ENCODE results near the gene MROH2A.

MROH2A gene

GRCh38 chr2:233764761-233765160 is 13.4 kb upstream of the MROH2A start:
- Histone ChIP-seq H3K36me3 (ENCODE audit: control insufficient read depth in 2 of 2, insufficient read depth in 2 of 2, low read length in 2 of 2) (peaks cover 5 to 14% of the 10 kb centered on the region in 2 donors), H3K4me1 (ENCODE audit: control insufficient read depth in 2 of 2, insufficient read depth in 2 of 2, low read length in 2 of 2) (peaks cover 4 to 11% of the 10 kb centered on the region in 2 donors), H3K4me3 (ENCODE audit: low read length in 2 of 2) (no peak overlapping the region), H3K9ac (ENCODE audit: low read depth in 1 of 2, low read length in 2 of 2) (no peak overlapping the region), H3K27ac (ENCODE audit: low read depth in 2 of 2, low read length in 2 of 2) (peak overlapping the region; percentile 26 to 65), H3K9me3 (ENCODE audit: control insufficient read depth in 2 of 2, low read length in 2 of 2) (no peaks in the 10 kb centered on the region), H3K27me3 (ENCODE audit: control insufficient read depth in 2 of 2, insufficient read depth in 2 of 2, low read length in 2 of 2) (no peaks in the 10 kb centered on the region)

GRCh38 chr2:233766416-233766815 is 11.7 kb upstream of the MROH2A start:
- H3K27ac ChIP-seq (ENCODE audit: low read depth in 2 of 2, low read length in 2 of 2): no peak overlapping the region
- H3K9ac ChIP-seq (ENCODE audit: low read depth in 1 of 2, low read length in 2 of 2): no peak overlapping the region
- peaks cover 5 to 13% of the 10 kb centered on the region in 2 donors for H3K36me3 ChIP-seq (ENCODE audit: control insufficient read depth in 2 of 2, insufficient read depth in 2 of 2, low read length in 2 of 2)
- H3K4me3 ChIP-seq (ENCODE audit: low read length in 2 of 2): no peak overlapping the region
- no peaks in the 10 kb centered on the region for H3K9me3 ChIP-seq (ENCODE audit: control insufficient read depth in 2 of 2, low read length in 2 of 2)
- H3K27me3 ChIP-seq (ENCODE audit: control insufficient read depth in 2 of 2, insufficient read depth in 2 of 2, low read length in 2 of 2): no peaks in the 10 kb centered on the region
- H3K4me1 ChIP-seq (ENCODE audit: control insufficient read depth in 2 of 2, insufficient read depth in 2 of 2, low read length in 2 of 2): peaks cover 4 to 9% of the 10 kb centered on the region in 2 donors

GRCh38 chr2:233768076-233768475 is 10.1 kb upstream of the MROH2A start:
- Histone ChIP-seq H3K9me3 (ENCODE audit: control insufficient read depth in 2 of 2, low read length in 2 of 2) (no peaks in the 10 kb centered on the region), H3K27me3 (ENCODE audit: control insufficient read depth in 2 of 2, insufficient read depth in 2 of 2, low read length in 2 of 2) (no peaks in the 10 kb centered on the region), H3K27ac (ENCODE audit: low read depth in 2 of 2, low read length in 2 of 2) (no peak overlapping the region), H3K4me3 (ENCODE audit: low read length in 2 of 2) (no peak overlapping the region), H3K9ac (ENCODE audit: low read depth in 1 of 2, low read length in 2 of 2) (no peak overlapping the region), H3K36me3 (ENCODE audit: control insufficient read depth in 2 of 2, insufficient read depth in 2 of 2, low read length in 2 of 2) (peaks cover 11 to 17% of the 10 kb centered on the region in 2 donors), H3K4me1 (ENCODE audit: control insufficient read depth in 2 of 2, insufficient read depth in 2 of 2, low read length in 2 of 2) (peaks cover 4 to 7% of the 10 kb centered on the region in 2 donors)

- peaks cover 0 to 4% of the 10 kb centered on the region in 2 donors for H3K4me1 ChIP-seq (ENCODE audit: control insufficient read depth in 2 of 2, insufficient read depth in 2 of 2, low read length in 2 of 2)
Observed at GRCh38 chr2:233769260-233769659, 8.9 kb upstream of the MROH2A start.

GRCh38 chr2:233772153-233772552 is 6.0 kb upstream of the MROH2A start:
- H3K27ac ChIP-seq (ENCODE audit: low read depth in 2 of 2, low read length in 2 of 2): no peak overlapping the region
- H3K4me3 ChIP-seq (ENCODE audit: low read length in 2 of 2): no peak overlapping the region
- no peak overlapping the region for H3K9ac ChIP-seq (ENCODE audit: low read depth in 1 of 2, low read length in 2 of 2)
- H3K9me3 ChIP-seq (ENCODE audit: control insufficient read depth in 2 of 2, low read length in 2 of 2): no peaks in the 10 kb centered on the region
- no peaks in the 10 kb centered on the region for H3K27me3 ChIP-seq (ENCODE audit: control insufficient read depth in 2 of 2, insufficient read depth in 2 of 2, low read length in 2 of 2)
- no peaks in the 10 kb centered on the region for H3K4me1 ChIP-seq (ENCODE audit: control insufficient read depth in 2 of 2, insufficient read depth in 2 of 2, low read length in 2 of 2)
- peaks cover 11 to 17% of the 10 kb centered on the region in 2 donors for H3K36me3 ChIP-seq (ENCODE audit: control insufficient read depth in 2 of 2, insufficient read depth in 2 of 2, low read length in 2 of 2)

More at GRCh38 chr2:233769260-233769659, 8.9 kb upstream of the MROH2A start:
- Histone ChIP-seq H3K4me3 (ENCODE audit: low read length in 2 of 2) (no peak overlapping the region), H3K27me3 (ENCODE audit: control insufficient read depth in 2 of 2, insufficient read depth in 2 of 2, low read length in 2 of 2) (no peaks in the 10 kb centered on the region), H3K9ac (ENCODE audit: low read depth in 1 of 2, low read length in 2 of 2) (no peak overlapping the region), H3K27ac (ENCODE audit: low read depth in 2 of 2, low read length in 2 of 2) (no peak overlapping the region), H3K36me3 (ENCODE audit: control insufficient read depth in 2 of 2, insufficient read depth in 2 of 2, low read length in 2 of 2) (peaks cover 11 to 17% of the 10 kb centered on the region in 2 donors), H3K9me3 (ENCODE audit: control insufficient read depth in 2 of 2, low read length in 2 of 2) (no peaks in the 10 kb centered on the region)

GRCh38 chr2:233772583-233772982 is 5.5 kb upstream of the MROH2A start:
- no peak overlapping the region for H3K9ac ChIP-seq (ENCODE audit: low read depth in 1 of 2, low read length in 2 of 2)
- H3K4me1 ChIP-seq (ENCODE audit: control insufficient read depth in 2 of 2, insufficient read depth in 2 of 2, low read length in 2 of 2): no peaks in the 10 kb centered on the region
- H3K36me3 ChIP-seq (ENCODE audit: control insufficient read depth in 2 of 2, insufficient read depth in 2 of 2, low read length in 2 of 2): peaks cover 8 to 17% of the 10 kb centered on the region in 2 donors

GRCh38 chr2:233773854-233774253 is 4.3 kb upstream of the MROH2A start:
- no peak overlapping the region for H3K27ac ChIP-seq (ENCODE audit: low read depth in 2 of 2, low read length in 2 of 2)

More at GRCh38 chr2:233772583-233772982, 5.5 kb upstream of the MROH2A start:
- no peak overlapping the region for H3K27ac ChIP-seq (ENCODE audit: low read depth in 2 of 2, low read length in 2 of 2)
- no peaks in the 10 kb centered on the region for H3K27me3 ChIP-seq (ENCODE audit: control insufficient read depth in 2 of 2, insufficient read depth in 2 of 2, low read length in 2 of 2)
- H3K4me3 ChIP-seq (ENCODE audit: low read length in 2 of 2): no peak overlapping the region
- no peaks in the 10 kb centered on the region for H3K9me3 ChIP-seq (ENCODE audit: control insufficient read depth in 2 of 2, low read length in 2 of 2)

GRCh38 chr2:233775414-233775813 is 2.7 kb upstream of the MROH2A start:
- H3K9ac ChIP-seq (ENCODE audit: low read depth in 1 of 2, low read length in 2 of 2): no peak overlapping the region
- H3K27me3 ChIP-seq (ENCODE audit: control insufficient read depth in 2 of 2, insufficient read depth in 2 of 2, low read length in 2 of 2): no peaks in the 10 kb centered on the region
- no peaks in the 10 kb centered on the region for H3K4me1 ChIP-seq (ENCODE audit: control insufficient read depth in 2 of 2, insufficient read depth in 2 of 2, low read length in 2 of 2)
- no peak overlapping the region for H3K4me3 ChIP-seq (ENCODE audit: low read length in 2 of 2)
- peaks cover 0 to 2% of the 10 kb centered on the region in 2 donors for H3K9me3 ChIP-seq (ENCODE audit: control insufficient read depth in 2 of 2, low read length in 2 of 2)
- peaks cover 5% of the 10 kb centered on the region in 2 donors for H3K36me3 ChIP-seq (ENCODE audit: control insufficient read depth in 2 of 2, insufficient read depth in 2 of 2, low read length in 2 of 2)
- H3K27ac ChIP-seq (ENCODE audit: low read depth in 2 of 2, low read length in 2 of 2): no peak overlapping the region

More at GRCh38 chr2:233773854-233774253, 4.3 kb upstream of the MROH2A start:
- Histone ChIP-seq H3K27me3 (ENCODE audit: control insufficient read depth in 2 of 2, insufficient read depth in 2 of 2, low read length in 2 of 2) (no peaks in the 10 kb centered on the region), H3K9ac (ENCODE audit: low read depth in 1 of 2, low read length in 2 of 2) (no peak overlapping the region), H3K4me3 (ENCODE audit: low read length in 2 of 2) (no peak overlapping the region), H3K36me3 (ENCODE audit: control insufficient read depth in 2 of 2, insufficient read depth in 2 of 2, low read length in 2 of 2) (peaks cover 8 to 12% of the 10 kb centered on the region in 2 donors), H3K4me1 (ENCODE audit: control insufficient read depth in 2 of 2, insufficient read depth in 2 of 2, low read length in 2 of 2) (no peaks in the 10 kb centered on the region), H3K9me3 (ENCODE audit: control insufficient read depth in 2 of 2, low read length in 2 of 2) (no peaks in the 10 kb centered on the region)

GRCh38 chr2:233779722-233780121 is 1.6 kb downstream of the MROH2A start:
- H3K27ac ChIP-seq (ENCODE audit: low read depth in 2 of 2, low read length in 2 of 2): no peak overlapping the region
- no peak overlapping the region for H3K4me3 ChIP-seq (ENCODE audit: low read length in 2 of 2)
- H3K4me1 ChIP-seq (ENCODE audit: control insufficient read depth in 2 of 2, insufficient read depth in 2 of 2, low read length in 2 of 2): no peaks in the 10 kb centered on the region
- no peak overlapping the region for H3K9ac ChIP-seq (ENCODE audit: low read depth in 1 of 2, low read length in 2 of 2)
- H3K27me3 ChIP-seq (ENCODE audit: control insufficient read depth in 2 of 2, insufficient read depth in 2 of 2, low read length in 2 of 2): no peaks in the 10 kb centered on the region
- H3K9me3 ChIP-seq (ENCODE audit: control insufficient read depth in 2 of 2, low read length in 2 of 2): peaks cover 0 to 2% of the 10 kb centered on the region in 2 donors
- H3K36me3 ChIP-seq (ENCODE audit: control insufficient read depth in 2 of 2, insufficient read depth in 2 of 2, low read length in 2 of 2): no peaks in the 10 kb centered on the region

GRCh38 chr2:233780771-233781170 is 2.6 kb downstream of the MROH2A start:
- Histone ChIP-seq H3K27me3 (ENCODE audit: control insufficient read depth in 2 of 2, insufficient read depth in 2 of 2, low read length in 2 of 2) (no peaks in the 10 kb centered on the region), H3K4me3 (ENCODE audit: low read length in 2 of 2) (no peak overlapping the region), H3K27ac (ENCODE audit: low read depth in 2 of 2, low read length in 2 of 2) (no peak overlapping the region), H3K4me1 (ENCODE audit: control insufficient read depth in 2 of 2, insufficient read depth in 2 of 2, low read length in 2 of 2) (no peaks in the 10 kb centered on the region), H3K9me3 (ENCODE audit: control insufficient read depth in 2 of 2, low read length in 2 of 2) (peaks cover 0 to 2% of the 10 kb centered on the region in 2 donors), H3K36me3 (ENCODE audit: control insufficient read depth in 2 of 2, insufficient read depth in 2 of 2, low read length in 2 of 2) (no peaks in the 10 kb centered on the region), H3K9ac (ENCODE audit: low read depth in 1 of 2, low read length in 2 of 2) (no peak overlapping the region)

GRCh38 chr2:233789554-233789953 is 11.4 kb downstream of the MROH2A start:
- Histone ChIP-seq H3K9me3 (ENCODE audit: control insufficient read depth in 2 of 2, low read length in 2 of 2) (no peaks in the 10 kb centered on the region), H3K4me3 (ENCODE audit: low read length in 2 of 2) (no peak overlapping the region), H3K36me3 (ENCODE audit: control insufficient read depth in 2 of 2, insufficient read depth in 2 of 2, low read length in 2 of 2) (no peaks in the 10 kb centered on the region), H3K27ac (ENCODE audit: low read depth in 2 of 2, low read length in 2 of 2) (no peak overlapping the region), H3K4me1 (ENCODE audit: control insufficient read depth in 2 of 2, insufficient read depth in 2 of 2, low read length in 2 of 2) (no peaks in the 10 kb centered on the region), H3K9ac (ENCODE audit: low read depth in 1 of 2, low read length in 2 of 2) (no peak overlapping the region), H3K27me3 (ENCODE audit: control insufficient read depth in 2 of 2, insufficient read depth in 2 of 2, low read length in 2 of 2) (peaks cover 0 to 3% of the 10 kb centered on the region in 2 donors)
